Measurements from ENCODE around the gene HBEGF.
A peak's percentile ranks its signal among the peaks of the same experiment; 100 is the strongest.

- TF ChIP-seq CTCF (IDR thresholded peaks at IDR 0.05) (no peak), EP300 (IDR thresholded peaks at IDR 0.05) (no peak), POLR2AphosphoS5 (IDR thresholded peaks at IDR 0.05) (peak; percentile 21)
Measured at GRCh38 chr5:140312067-140312790, 34.2 kb downstream of the HBEGF start.
